Activated CD8-positive, alpha-beta memory T cell treated with anti-CD3 and anti-CD28 coated beads for 4 hours (primary cell): ENCODE results near the gene TFG.

ENCODE experiments used
- DNase-seq, 2 donors: peaks; one replicate each; pipeline ENCODE4 v3.0.0-alpha.2; 2020; ENCODE audit warnings: low read depth in 2 of 2

TFG gene

DNA sequence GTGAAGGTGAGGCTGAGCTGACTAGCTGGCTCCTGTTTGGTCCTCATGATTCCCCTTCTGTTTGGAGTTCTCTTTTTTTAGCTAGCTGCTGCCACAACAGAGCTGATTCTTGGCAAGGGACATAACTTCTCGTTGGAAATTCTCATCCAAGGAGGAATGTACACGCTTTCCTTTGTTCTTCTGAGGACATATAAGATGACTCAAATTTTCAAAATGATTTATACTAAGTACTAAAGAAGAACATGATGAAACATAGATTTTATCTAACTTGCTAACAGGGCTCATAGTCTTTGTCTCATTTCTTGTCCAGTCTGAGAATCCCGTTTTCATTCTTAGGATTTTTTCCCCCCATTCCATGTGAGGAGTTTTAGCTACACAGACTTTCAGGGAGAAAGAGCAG lies 2.9 kb upstream of the TFG start:
- DNase-seq: no peak

- DNase-seq: no peak
These were observed 678 bp upstream of the TFG start for GRCh38 chr3:100708644-100708988.

DNA sequence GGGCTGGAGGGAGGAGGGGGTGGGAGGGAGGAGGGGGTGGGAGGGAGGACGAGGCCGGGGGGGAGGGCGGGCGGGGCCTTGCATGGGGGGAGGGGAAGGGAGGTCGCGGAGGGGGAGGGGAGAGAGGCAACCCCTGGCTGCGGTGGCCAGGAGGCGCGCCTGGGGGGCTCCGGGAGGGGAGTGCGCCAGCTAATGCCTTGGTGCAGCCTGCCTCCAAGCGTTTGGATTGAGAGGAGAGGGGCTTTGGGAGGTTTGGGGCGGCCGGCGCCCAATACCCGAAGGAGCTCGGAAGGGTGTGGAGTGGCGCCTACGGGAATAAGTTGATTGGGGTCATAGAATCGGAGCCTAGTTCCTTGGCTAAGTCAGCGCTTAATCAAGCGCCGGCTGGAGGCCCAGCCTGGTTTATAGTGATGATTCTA lies 557 bp downstream of the TFG start:
- peak in 1 of 2 donors; percentile 13 for DNase-seq

- DNase-seq: peak; percentile 1 to 13
These were observed 1.1 kb downstream of the TFG start for GRCh38 chr3:100710261-100710968.

- DNase-seq: no peak
These were observed 5.9 kb downstream of the TFG start for GRCh38 chr3:100715176-100715575.

DNA sequence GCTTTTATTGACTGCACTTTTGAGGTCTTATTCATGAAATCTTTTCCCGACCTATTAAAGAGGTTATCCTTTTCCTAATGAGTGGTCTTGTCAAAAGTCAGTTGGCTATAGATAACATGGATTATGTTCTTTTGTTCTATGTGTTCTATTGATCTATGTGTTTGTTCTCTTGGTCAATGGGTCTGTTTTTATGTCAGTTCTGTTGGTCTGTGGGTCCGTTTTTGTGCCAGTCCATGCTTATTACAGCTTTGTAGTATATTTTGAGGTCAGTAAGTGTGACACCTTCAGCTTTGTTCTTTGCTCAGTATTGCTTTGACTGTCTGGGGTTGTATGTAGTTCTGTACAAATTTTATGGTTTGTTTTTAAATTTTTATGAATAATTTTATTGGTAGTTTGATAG lies 7.8 kb downstream of the TFG start:
- no peak for DNase-seq

GRCh38 chr3:100717637-100718487 lies 8.6 kb downstream of the TFG start:
- no peak for DNase-seq

DNA sequence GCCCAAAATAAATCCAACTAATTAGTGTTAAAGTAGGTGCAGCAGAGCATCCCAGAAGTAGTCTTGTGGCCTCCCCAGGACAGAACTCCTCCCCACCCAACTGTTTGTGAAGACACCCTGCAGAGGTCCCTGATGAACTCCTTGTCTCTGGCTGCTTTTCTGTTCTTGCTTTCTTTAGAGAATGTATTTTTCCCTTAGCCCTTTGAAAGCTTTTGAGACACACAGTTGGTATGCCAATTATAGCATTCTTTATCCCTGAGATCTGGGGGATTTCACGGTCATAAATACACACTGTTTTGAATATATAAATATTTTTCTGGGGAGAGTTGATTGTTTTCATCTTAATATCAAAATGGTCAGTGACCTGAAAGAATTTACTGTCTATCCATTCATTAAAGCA lies 9.8 kb downstream of the TFG start:
- no peak for DNase-seq

GRCh38 chr3:100720426-100720825 lies 11.1 kb downstream of the TFG start:
- no peak for DNase-seq

GRCh38 chr3:100725935-100726513 lies 16.7 kb downstream of the TFG start:
- DNase-seq: no peak

DNA sequence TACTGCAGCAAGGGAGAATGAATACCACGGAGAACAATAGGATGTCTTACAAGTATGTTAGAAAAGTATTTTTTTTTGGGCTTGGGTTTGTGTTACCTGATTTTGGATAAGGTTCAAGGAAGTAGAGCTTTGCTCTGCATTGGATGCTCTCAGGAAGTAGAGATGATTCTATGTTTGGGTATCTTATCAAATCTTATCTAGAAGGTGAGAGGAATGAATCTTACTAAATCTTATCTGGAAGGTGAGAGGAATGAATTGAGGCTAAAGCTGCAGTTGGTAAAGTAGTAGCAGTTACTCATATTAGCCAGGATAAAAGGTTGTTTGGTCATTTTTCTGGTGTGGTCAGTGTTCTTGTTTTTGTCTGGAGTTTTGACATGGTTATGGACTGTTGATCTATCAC lies 17.4 kb downstream of the TFG start:
- DNase-seq: no peak

DNA sequence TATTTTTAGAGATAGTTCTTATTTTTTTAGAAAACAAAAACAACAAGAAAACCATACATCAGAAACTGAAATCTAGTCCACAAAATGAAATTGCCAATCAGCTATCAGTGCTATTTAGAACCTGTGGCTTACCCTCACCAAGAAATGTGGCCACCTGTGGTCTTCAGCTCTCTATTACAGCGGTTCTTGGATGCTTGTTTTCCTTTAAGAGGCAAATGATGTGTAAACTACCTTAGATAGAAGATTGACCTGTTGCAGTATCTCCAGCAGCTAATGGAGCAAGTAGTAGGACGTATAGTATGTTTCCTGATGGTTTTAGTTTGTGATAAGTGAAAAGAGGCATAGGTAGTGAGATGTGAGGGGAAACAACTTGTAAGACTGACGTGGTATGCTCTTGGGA lies 21.2 kb downstream of the TFG start:
- DNase-seq: no peak

GRCh38 chr3:100732435-100732834 lies 23.1 kb downstream of the TFG start:
- DNase-seq: no peak

DNA sequence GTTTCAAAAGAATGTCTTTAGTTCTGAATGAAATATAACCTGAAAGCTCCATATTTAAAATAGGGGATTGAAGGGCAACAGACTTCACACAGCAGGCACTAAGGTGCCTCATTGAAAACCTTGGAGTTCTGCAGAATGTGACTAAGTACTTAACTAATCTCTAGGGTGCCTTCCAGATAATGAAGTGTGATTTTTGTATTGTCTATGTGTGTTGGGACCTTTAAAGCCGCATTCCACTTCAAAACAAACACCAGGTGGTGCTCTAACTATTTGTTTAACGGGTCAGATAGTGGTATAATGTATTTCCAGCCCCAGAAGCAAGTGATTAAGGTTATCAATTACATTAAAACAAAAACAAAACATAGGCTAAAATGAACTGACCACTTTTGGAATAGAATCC lies 28.0 kb downstream of the TFG start:
- DNase-seq: no peak

DNA sequence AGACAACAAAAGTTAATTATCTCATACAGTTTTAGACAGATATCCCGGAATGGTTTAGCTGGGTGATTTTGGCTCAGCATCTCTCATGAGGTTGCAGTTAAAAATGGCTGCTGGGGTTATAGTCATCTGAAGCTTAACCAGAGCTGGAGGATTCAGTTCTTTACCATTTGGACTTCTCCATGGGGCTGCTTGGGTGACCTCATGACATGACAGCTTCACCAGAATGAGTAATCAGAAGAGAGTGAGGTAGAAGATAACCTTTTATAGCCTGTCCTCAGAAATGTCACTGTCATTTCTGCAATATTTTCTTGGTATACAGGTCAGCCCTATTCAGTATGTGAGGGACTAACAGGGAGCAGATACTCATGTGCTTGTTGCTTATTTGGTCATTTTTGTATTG lies 30.9 kb downstream of the TFG start:
- no peak for DNase-seq

GRCh38 chr3:100743535-100743934 lies 34.2 kb downstream of the TFG start:
- DNase-seq: no peak

DNA sequence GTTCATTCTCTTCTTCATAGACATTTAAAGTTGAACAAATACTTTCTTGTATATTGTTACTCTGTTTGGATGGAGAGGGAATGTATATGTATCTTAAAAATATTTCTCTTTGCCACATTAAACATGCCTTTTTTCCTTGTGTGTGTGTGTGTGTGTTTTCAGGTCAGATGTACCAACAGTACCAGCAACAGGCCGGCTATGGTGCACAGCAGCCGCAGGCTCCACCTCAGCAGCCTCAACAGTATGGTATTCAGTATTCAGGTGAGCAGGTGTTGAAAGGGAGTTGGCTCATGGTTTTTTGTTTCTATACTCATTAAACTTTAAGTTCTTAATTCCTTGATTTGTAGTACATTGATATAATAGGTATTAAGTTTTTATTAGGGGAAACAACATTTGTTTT lies 35.4 kb downstream of the TFG start:
- no peak for DNase-seq

- no peak for DNase-seq
These were observed 36.3 kb downstream of the TFG start for GRCh38 chr3:100745617-100746016.

GRCh38 chr3:100746092-100746491 lies 36.8 kb downstream of the TFG start:
- no peak for DNase-seq

DNA sequence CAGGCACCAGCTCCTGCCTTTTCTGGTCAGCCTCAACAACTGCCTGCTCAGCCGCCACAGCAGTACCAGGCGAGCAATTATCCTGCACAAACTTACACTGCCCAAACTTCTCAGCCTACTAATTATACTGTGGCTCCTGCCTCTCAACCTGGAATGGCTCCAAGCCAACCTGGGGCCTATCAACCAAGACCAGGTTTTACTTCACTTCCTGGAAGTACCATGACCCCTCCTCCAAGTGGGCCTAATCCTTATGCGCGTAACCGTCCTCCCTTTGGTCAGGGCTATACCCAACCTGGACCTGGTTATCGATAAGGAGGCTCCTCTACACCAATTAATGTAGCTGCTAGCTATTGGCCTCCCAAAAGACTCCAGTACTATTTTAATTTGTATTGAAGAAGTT lies 38.9 kb downstream of the TFG start:
- DNase-seq: no peak

DNA sequence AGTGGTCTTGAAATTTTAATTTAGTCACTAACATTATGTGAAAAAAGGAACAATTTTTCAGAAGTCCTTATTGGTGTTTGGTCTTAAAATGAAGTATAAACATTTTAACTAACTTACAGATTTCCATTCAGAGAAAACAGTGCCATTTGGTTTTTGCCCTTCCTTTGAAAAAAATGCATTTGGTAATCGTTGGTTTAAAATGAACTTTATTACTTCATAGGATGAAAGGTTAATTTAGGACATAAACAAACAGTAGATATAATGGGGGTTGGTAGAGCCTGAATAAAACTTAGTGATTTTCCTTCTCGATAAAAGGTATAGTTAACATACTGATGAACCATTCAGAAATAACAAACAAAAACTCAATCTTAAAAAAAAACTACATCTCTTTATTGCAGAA lies 39.7 kb downstream of the TFG start:
- DNase-seq: no peak

DNA sequence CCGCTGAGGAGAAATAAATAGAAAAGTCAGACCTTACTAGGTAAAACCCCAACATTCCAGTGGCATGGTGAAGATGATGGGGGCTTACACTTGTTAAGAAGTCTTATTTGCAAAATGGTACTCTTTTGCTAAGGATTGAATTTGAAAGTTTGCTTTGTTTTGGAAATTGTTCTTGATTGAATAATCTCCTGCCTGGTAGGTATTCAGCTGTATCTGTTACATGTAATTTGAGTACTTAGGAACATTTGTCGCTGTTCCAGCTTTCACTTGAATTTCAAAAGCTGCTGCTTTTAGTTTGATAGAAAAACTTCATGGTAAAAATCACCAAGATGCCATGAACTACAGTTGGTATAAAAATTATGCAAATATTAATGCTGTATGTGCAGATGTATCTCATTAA lies 44.6 kb downstream of the TFG start:
- no peak for DNase-seq
